ENCODE data around the gene ZFAND3.

DNA sequence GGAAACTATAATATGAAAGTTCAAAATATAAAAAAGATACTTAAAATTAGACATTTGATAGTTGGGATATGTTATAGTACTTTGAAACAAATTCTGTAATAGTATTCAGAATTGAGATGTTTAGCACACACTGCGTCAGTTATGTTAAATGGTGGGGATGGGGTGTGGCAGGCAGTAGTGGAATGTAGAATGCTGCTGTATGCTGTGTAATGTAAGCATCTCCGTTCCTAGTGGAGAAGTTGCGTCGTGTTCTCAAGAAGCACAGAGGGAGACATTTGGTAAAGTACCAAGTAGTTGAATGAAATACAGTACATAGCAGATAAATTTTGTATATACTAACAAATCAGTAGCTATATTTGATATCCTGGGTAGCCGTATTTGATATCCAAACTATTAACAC lies 192.4 kb downstream of the ZFAND3 start:
- TF ChIP-seq, protein P1, sequence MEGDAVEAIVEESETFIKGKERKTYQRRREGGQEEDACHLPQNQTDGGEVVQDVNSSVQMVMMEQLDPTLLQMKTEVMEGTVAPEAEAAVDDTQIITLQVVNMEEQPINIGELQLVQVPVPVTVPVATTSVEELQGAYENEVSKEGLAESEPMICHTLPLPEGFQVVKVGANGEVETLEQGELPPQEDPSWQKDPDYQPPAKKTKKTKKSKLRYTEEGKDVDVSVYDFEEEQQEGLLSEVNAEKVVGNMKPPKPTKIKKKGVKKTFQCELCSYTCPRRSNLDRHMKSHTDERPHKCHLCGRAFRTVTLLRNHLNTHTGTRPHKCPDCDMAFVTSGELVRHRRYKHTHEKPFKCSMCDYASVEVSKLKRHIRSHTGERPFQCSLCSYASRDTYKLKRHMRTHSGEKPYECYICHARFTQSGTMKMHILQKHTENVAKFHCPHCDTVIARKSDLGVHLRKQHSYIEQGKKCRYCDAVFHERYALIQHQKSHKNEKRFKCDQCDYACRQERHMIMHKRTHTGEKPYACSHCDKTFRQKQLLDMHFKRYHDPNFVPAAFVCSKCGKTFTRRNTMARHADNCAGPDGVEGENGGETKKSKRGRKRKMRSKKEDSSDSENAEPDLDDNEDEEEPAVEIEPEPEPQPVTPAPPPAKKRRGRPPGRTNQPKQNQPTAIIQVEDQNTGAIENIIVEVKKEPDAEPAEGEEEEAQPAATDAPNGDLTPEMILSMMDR (conservative IDR thresholded peaks at IDR 0.05; ENCODE audit: low read depth, low read length): no peak
- TF ChIP-seq RAD21 (IDR thresholded peaks at IDR 0.05; ENCODE audit: low read length) (no peak), POLR2A (IDR thresholded peaks at IDR 0.05; ENCODE audit: low read depth, low read length) (no peak)

Measured in IMR-90 (cell line).